ENCODE data around the gene SRF.

Gene SRF

DNA sequence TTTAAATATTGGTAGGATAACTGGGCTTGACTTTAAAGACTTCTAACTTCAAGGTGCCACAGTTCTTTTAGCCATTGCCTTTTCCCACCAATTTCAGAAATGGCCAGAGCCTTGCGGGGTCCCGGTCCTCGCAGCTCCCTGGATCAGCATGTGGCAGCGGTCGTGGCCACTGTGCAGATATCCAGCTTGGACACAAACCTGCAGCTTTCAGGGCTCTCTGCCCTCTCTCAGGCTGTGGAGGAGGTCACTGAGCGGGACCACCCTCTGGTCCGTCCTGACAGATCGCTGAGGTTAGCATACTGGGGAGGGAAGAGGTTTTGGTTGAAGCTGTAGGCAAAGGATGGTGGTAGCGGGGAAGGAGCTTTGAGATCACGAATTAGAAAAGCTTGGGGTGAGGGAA lies 17.4 kb downstream of the SRF start:
- H3K4me3 ChIP-seq (replicated peaks in 1 of 2; ENCODE audit: low read depth in 2 of 2, low read length in 2 of 2) = no peak overlapping the region
- TF ChIP-seq, protein P1, sequence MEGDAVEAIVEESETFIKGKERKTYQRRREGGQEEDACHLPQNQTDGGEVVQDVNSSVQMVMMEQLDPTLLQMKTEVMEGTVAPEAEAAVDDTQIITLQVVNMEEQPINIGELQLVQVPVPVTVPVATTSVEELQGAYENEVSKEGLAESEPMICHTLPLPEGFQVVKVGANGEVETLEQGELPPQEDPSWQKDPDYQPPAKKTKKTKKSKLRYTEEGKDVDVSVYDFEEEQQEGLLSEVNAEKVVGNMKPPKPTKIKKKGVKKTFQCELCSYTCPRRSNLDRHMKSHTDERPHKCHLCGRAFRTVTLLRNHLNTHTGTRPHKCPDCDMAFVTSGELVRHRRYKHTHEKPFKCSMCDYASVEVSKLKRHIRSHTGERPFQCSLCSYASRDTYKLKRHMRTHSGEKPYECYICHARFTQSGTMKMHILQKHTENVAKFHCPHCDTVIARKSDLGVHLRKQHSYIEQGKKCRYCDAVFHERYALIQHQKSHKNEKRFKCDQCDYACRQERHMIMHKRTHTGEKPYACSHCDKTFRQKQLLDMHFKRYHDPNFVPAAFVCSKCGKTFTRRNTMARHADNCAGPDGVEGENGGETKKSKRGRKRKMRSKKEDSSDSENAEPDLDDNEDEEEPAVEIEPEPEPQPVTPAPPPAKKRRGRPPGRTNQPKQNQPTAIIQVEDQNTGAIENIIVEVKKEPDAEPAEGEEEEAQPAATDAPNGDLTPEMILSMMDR (IDR thresholded peaks at IDR 0.05; ENCODE audit: low read depth, low read length) = no peak
- DNase-seq (ENCODE audit: low read depth in 2 of 2) = no peak

GRCh38 chr6:43189776-43190304 lies 18.8 kb downstream of the SRF start:
- no peak overlapping the region for H3K4me3 ChIP-seq (replicated peaks in 1 of 2; ENCODE audit: low read depth in 2 of 2, low read length in 2 of 2)
- TF ChIP-seq, protein P1 (IDR thresholded peaks at IDR 0.05; ENCODE audit: low read depth, low read length) = no peak
- DNase-seq (ENCODE audit: low read depth in 2 of 2) = no peak

DNA sequence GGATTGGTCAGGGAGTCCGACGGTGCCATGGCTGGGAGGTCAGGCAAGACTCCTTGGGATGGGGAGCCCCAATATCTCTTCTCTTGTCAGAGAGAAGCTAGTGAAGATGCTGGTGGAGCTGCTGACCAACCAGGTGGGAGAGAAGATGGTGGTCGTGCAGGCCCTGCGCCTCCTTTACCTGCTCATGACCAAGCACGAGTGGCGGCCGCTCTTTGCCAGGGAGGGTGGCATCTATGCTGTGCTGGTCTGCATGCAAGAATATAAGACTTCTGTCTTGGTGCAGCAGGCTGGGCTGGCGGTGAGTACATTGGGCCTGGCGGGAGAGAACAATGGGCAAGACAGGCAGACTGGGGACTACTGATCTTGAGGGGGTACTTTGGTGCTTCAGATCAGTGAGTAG lies 21.8 kb downstream of the SRF start:
- no peak overlapping the region for H3K4me3 ChIP-seq (replicated peaks in 1 of 2; ENCODE audit: low read depth in 2 of 2, low read length in 2 of 2)
- DNase-seq (ENCODE audit: low read depth in 2 of 2) = no peak
- TF ChIP-seq, protein P1 (IDR thresholded peaks at IDR 0.05; ENCODE audit: low read depth, low read length) = no peak

DNA sequence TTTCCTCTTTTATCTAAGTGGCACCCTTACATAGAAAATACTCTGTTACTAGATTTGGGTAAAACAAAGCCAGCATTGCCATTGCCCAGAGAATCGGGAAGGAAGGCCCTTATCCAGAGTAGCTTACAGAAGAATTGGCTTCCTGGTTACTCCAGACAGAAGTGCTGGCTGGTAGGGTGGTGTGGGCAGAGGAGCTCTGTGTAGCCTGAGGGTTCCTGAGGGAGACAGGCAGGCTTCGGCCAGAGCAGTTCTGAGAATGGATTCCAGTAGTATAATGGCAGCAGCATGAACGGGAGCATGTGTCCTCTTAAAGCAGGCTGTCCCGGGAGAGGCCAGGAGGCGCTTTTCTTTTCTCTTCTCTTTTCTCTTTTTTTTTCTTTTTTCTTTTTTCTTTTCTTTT lies 22.9 kb downstream of the SRF start:
- TF ChIP-seq, protein P1 (IDR thresholded peaks at IDR 0.05; ENCODE audit: low read depth, low read length) = no peak
- DNase-seq (ENCODE audit: low read depth in 2 of 2) = no peak
- no peak overlapping the region for H3K4me3 ChIP-seq (replicated peaks in 1 of 2; ENCODE audit: low read depth in 2 of 2, low read length in 2 of 2)

DNA sequence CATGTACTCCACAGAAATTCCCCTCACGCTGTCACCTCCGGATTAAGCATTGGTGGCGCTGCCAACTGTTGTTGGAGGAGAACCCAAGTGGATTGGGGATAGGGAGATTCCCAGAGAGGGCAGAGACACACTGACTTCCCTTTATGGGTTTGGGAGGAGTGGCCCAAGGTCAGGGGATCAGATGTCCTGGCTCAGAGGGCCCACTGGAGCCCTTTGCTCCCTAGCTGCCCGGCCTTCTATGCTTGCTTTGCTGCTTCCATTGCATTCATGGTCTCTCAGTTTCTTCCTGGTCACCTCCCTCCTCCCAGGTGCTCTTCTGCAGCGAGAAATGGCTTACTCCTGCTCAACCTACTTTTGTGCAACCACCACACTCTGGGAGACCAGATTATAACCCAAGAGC lies 25.3 kb downstream of the SRF start:
- TF ChIP-seq, protein P1 (IDR thresholded peaks at IDR 0.05; ENCODE audit: low read depth, low read length) = no peak

DNA sequence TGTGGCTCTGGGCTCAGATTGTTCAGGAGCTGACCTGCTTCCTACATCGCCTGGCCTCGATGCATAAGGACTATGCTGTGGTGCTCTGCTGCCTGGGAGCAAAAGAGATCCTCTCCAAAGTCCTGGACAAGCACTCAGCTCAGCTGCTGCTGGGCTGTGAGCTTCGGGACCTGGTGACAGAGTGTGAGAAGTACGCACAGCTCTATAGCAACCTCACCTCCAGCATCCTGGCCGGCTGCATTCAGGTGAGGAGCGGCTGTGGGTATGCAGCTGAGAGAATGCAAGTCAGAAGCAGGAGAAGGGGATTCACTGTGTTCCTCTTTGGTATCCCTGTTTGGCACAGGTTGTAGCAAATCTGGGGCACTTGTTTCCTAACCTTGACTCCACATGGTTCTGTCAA lies 28.8 kb downstream of the SRF start:
- no peak overlapping the region for H3K4me3 ChIP-seq (replicated peaks in 1 of 2; ENCODE audit: low read depth in 2 of 2, low read length in 2 of 2)
- TF ChIP-seq, protein P1 (IDR thresholded peaks at IDR 0.05; ENCODE audit: low read depth, low read length) = no peak
- DNase-seq (ENCODE audit: low read depth in 2 of 2) = no peak

More for the DNA sequence above, 25.3 kb downstream of the SRF start:
- no peak overlapping the region for H3K4me3 ChIP-seq (replicated peaks in 1 of 2; ENCODE audit: low read depth in 2 of 2, low read length in 2 of 2)
- DNase-seq (ENCODE audit: low read depth in 2 of 2) = no peak

DNA sequence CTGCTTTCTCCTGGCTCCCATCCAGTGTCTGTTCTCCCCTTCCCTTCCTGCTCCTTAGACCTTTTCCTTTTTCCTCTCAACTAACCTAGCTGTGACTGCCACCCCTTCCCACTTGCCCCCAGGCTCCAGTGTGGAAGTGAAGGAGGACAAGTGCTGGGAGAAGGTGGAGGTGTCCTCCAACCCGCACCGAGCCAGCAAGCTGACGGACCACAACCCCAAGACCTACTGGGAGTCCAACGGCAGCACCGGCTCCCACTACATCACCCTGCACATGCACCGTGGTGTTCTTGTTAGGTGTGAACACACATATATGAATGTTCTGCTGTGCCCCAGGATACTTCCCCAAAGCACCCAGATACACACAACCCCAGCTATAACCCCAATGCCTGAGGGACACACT lies 29.5 kb downstream of the SRF start:
- no peak overlapping the region for H3K4me3 ChIP-seq (replicated peaks in 1 of 2; ENCODE audit: low read depth in 2 of 2, low read length in 2 of 2)
- no peak for DNase-seq (ENCODE audit: low read depth in 2 of 2)
- TF ChIP-seq, protein P1 (IDR thresholded peaks at IDR 0.05; ENCODE audit: low read depth, low read length) = no peak
